Muscle of leg (tissue), 11 donors: ENCODE data around the gene ASAP2. TPM values are rescaled to one million over a fixed set of nuclear protein-coding genes. Genes with fewer than 3 reads are reported as not detected.

Source experiments
- DNase-seq: peaks from one replicate; pipeline ENCODE4 v3.0.0; 2013
- H3K27ac ChIP-seq: one replicate; pipeline ENCODE4 v1.5.1; 2013; ENCODE audit warnings: mild to moderate bottlenecking, low read length, control low read depth
- H3K27me3 ChIP-seq: one replicate; pipeline ENCODE4 v1.6.1; 2013; ENCODE audit warnings: low read length; ENCODE audit not compliant: control insufficient read depth, insufficient read depth
- H3K36me3 ChIP-seq: one replicate; pipeline ENCODE4 v1.6.1; 2013; ENCODE audit warnings: low read length; ENCODE audit not compliant: control insufficient read depth, insufficient read depth
- H3K4me1 ChIP-seq: one replicate; pipeline ENCODE4 v1.6.1; 2013; ENCODE audit warnings: low read length; ENCODE audit not compliant: control insufficient read depth, insufficient read depth
- H3K4me3 ChIP-seq: one replicate; pipeline ENCODE4 v1.5.1; 2013; ENCODE audit warnings: low read length, control low read depth
- H3K9me3 ChIP-seq: replicated peaks from 2 replicates; pipeline ENCODE4 v1.6.1; 2013; ENCODE audit warnings: low read depth, low read length; ENCODE audit not compliant: control insufficient read depth
- whole genome bisulfite sequencing: methylation state at CpG from one replicate; pipeline ENCODE4 v1.1.5; 2013; ENCODE audit warnings: missing lambda C conversion rate; ENCODE audit not compliant: insufficient coverage; 5-methylcytosine and 5-hydroxymethylcytosine counted together
- polyA plus RNA-seq, 8 donors: library from polyadenylated mRNA; unstranded; fragments of 120-200 nt; gene quantifications; one replicate each; pipeline versions ENCODE4 v1.2.1 to v1.2.3, GENCODE V29; 2013; ENCODE audit warnings: inconsistent platforms in 1 of 8, low replicate concordance in 1 of 8; ENCODE audit not compliant: insufficient read length in 8 of 8, insufficient read depth in 1 of 8
- total RNA-seq: library from RNA; stranded (reverse); fragments of 120-200 nt; gene quantifications from one replicate; pipeline ENCODE4 v1.2.4, GENCODE V29; 2013

The ASAP2 gene
- total and polyA plus RNA-seq, 9 donors: 12.1 to 30.8 (median 19.4) TPM

DNA sequence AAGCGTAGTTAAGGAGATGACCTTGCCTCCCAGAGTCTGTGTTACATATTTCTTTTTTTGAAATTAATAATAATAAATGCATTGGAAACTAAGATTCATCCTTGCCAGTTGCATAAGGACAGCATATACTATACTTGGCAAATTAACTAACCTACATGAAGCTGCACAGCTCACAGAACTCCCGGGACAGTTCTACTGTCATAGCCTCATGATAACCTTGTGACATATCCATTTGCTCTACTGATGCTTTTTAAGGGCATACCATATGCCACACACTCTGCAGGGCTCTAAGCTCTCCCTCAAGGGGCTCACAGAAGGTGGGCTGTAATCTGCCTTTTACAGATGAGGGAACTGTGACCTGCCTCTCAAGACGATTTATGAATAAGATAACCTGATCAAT lies 212.9 kb downstream of the ASAP2 start:
- WGBS: 79% methylated on average over 2 of the region's 3 CpGs
- Histone ChIP-seq H3K36me3 (peaks cover 13% of the 10 kb centered on the region), H3K4me3 (no peak overlapping the region), H3K27me3 (no peaks in the 10 kb centered on the region), H3K9me3 (no peaks in the 10 kb centered on the region), H3K27ac (no peak overlapping the region), H3K4me1 (peaks cover 20% of the 10 kb centered on the region)
- no peak for DNase-seq

DNA sequence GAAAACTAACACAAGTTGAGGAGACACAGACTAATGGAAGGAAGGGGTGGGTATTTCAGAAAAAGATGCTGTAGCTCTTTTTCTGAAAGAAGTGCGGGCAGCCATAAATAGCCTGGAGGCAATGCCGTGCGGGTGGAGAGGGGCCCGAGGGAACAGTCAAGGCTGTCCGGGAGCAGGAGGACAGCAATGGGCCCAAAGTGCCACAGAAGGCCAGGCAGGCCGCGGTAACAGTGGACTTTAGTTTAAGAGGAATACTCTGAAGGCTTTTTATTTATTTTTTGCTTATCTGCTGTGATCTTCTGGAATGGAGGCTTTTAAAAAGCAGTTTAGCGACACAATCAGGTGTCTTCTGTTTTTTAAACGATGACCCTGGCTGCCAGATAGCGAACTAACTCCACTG lies 213.9 kb downstream of the ASAP2 start:
- no peak overlapping the region for H3K27ac ChIP-seq
- H3K4me3 ChIP-seq: no peak overlapping the region
- WGBS: 79% methylated on average over 10 of the region's 10 CpGs
- no peak for DNase-seq
- H3K4me1 ChIP-seq: peaks cover 27% of the 10 kb centered on the region
- H3K9me3 ChIP-seq: no peaks in the 10 kb centered on the region
- H3K36me3 ChIP-seq: peaks cover 10% of the 10 kb centered on the region
- no peaks in the 10 kb centered on the region for H3K27me3 ChIP-seq

DNA sequence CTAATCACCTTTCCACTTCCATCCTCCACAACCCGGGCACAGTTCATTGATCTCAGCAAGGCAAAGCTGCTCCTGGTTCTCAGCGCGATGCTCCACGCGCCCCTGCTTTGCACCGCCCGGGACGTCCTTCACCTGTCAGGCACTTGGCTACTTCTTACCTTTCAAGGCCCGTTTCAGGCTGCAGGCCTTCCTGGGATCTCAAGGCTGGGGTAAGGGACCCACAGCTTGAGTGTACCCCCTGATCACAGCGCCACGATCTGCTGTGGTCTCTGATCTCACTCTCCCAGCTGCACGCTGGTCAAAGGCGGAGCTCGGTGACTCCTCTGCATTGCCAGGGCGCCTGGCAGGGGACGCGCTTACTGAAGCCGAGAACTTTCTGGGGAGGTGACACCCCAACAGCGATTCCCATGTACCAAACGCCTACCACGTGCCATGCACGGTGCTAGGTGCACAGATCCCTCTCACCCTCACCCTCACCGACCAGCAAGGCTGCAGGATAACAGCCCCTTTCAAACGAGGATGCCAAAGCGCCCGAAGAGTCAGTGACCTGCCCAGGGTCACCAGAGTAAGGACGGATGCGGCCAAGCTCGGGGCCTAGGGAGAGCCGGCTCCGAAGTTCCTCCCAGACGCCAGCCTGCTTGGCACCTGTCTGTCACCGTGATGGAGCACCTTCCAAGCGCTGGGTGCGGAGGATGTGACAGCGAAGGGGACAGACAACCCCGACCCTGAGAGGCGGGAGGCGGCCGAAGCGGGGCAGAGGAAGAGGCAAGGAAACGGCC lies 215.9 kb downstream of the ASAP2 start:
- Histone ChIP-seq H3K27me3 (no peaks in the 10 kb centered on the region), H3K4me3 (peak overlapping the region; percentile 98), H3K27ac (peak overlapping the region; percentile 71), H3K4me1 (peaks cover 27% of the 10 kb centered on the region), H3K36me3 (peaks cover 5% of the 10 kb centered on the region), H3K9me3 (no peaks in the 10 kb centered on the region)
- 3% methylated on average over 41 of the region's 42 CpGs for WGBS
- DNase-seq: peak; percentile 45

DNA sequence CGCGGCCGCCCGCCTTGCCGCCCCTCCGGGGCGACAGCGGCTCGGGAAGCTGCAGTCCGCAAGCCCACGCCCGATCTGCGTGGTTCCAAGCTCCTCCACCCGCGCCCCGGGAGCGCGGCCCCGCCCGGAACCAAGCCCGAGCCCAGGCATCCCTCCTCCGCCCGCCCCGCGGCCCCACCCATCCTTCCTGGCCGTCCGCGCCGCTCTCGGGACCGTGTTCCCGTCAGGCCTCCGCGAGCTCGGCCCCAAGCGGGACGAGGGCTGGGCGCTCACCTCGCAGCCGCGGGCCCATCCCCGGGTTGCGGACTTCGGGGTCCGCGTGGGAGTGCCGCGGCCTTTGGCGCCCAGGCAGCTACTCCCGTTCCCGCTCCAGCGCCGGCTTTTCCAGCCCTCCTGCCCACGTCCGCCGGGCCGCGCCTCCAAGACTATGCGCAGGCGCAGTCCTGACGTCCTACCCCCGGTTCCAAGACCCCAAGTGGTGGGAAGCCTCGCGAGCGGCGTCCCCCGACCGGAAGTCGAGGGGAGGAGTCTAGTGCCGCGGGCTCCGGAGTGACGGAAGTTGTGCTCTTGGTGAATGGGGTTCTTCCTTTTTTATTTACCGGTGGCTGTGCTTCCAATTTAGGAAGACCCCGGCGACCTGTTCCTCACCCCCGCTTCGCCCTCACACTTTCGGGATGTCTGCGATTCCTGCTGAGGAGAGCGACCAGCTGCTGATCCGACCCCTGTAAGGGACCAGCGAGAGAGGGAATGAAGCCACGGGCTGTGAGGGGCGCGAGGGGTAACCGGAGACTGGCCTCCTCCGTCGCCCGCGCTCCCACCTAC lies 216.7 kb downstream of the ASAP2 start, which contains the start of the genes CPSF3 and ITGB1BP1:
Gene CPSF3, plus strand, starts transcription at position 555 of the 822 bp plus-strand sequence. Its CDS starts 120 bp downstream, at position 675.
Gene ITGB1BP1, minus strand, starts transcription at position 429 of the 822 bp plus-strand sequence. CDS start 4,831 bp downstream, outside the sequence.
- peak within 1 kb of the TSS; percentile 96 for H3K27ac ChIP-seq
- under 1% methylated on average over 72 of the region's 91 CpGs for WGBS
- peak within 1 kb of the TSS; percentile 98 for H3K4me3 ChIP-seq
- no peaks in the 10 kb centered on the region for H3K9me3 ChIP-seq
- peak; percentile 99 for DNase-seq
- no peaks in the 10 kb centered on the region for H3K27me3 ChIP-seq
- peaks cover 5% of the 10 kb centered on the region for H3K36me3 ChIP-seq
- peaks cover 27% of the 10 kb centered on the region for H3K4me1 ChIP-seq

DNA sequence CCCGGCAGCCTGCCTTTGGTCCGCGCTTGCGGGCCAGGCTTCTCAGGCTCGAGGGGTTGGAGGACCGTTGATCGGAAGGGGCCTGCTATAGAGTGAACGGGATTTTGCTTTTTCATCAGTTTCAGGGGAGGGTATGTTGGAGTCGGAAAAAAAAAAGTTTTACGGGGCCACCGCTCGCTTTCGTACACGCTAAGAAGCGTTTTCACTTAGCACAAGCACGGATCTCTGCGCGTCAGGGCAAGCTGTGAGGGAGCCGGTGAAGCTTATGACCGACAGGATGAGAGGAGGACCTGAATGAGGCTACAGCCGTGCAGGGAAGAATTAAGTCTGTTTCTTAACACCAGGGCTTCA lies 217.3 kb downstream of the ASAP2 start:
- Histone ChIP-seq H3K36me3 (peaks cover 6% of the 10 kb centered on the region), H3K4me1 (peaks cover 27% of the 10 kb centered on the region), H3K27ac (peak overlapping the region; percentile 96), H3K4me3 (peak overlapping the region; percentile 98), H3K9me3 (no peaks in the 10 kb centered on the region), H3K27me3 (no peaks in the 10 kb centered on the region)
- WGBS: 0% methylated on average over 16 of the region's 21 CpGs
- peak; percentile 33 for DNase-seq

DNA sequence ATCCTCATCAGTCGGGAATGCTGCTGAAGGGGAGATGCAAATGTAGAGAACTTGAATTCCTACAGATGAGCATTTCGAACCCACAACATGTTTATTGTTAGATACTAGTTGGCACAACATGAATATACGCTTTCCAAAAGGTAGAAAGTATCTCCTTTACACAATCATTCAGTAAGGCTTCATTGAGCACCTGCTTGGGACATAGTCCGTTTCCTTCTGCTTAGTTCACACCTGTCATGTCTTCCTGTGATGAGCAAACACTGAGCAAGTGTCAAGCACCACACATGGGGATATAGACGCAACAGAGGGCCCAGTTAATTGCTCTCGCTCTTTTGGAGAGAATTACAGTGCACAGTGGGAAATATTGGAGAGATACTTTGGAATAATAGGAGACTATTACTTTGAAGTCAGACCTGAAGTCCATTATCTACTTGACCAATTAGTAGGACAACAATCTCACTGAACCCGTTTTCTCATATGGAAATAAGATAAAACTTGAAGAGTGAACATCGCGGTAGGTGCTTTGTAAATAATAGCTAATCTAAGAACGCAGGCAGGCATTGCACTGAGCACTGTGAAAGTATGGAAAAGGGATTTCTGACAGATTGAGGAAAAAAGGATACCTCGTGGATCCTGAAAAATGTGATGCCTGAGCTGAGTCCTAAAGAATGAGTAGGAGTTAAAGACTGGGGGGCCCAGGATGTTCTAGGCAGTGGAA lies 218.0 kb downstream of the ASAP2 start:
- 77% methylated on average over 5 of the region's 11 CpGs for WGBS
- Histone ChIP-seq H3K4me1 (peaks cover 27% of the 10 kb centered on the region), H3K9me3 (no peaks in the 10 kb centered on the region)

DNA sequence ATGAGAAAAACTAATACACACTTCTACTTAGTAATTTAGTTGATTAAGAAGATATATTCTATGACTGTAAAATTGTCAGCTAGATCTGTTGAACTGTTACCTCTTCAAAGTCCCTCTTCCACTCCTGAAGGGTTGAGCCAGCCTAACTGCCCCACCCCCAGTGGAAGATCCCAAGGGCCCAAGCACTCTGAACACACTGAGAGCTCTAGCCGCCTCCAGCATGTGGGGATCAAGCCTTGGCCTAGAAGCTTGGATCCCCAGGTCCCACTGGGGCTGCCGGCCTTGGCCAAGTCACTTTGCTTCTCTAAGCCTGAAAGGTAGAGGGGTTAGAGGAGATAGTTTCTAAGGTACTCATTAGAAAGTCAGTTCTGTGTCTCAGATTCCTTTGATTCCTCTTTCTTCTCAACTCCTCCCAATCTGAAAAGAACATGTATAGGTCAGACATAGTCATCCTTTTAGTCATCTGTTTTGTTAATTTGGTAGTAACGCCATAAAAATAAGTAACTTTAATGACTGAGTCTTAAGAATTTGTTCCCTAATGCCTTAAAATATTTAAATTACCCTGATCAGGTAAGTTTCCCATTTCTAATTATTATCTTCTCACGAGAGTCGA lies 222.5 kb downstream of the ASAP2 start:
- no peaks in the 10 kb centered on the region for H3K9me3 ChIP-seq
- H3K27ac ChIP-seq: no peak overlapping the region
- H3K36me3 ChIP-seq: peaks cover 32% of the 10 kb centered on the region
- no CpG with 5 or more reads among the region's 5 CpGs for WGBS
- no peak for DNase-seq
- H3K27me3 ChIP-seq: no peaks in the 10 kb centered on the region
- H3K4me1 ChIP-seq: peaks cover 11% of the 10 kb centered on the region
- no peak overlapping the region for H3K4me3 ChIP-seq

More for the DNA sequence above, 218.0 kb downstream of the ASAP2 start:
- no peak for DNase-seq
- H3K36me3 ChIP-seq: peaks cover 8% of the 10 kb centered on the region
- peak overlapping the region; percentile 96 for H3K27ac ChIP-seq
- peak overlapping the region; percentile 98 for H3K4me3 ChIP-seq
- H3K27me3 ChIP-seq: no peaks in the 10 kb centered on the region

DNA sequence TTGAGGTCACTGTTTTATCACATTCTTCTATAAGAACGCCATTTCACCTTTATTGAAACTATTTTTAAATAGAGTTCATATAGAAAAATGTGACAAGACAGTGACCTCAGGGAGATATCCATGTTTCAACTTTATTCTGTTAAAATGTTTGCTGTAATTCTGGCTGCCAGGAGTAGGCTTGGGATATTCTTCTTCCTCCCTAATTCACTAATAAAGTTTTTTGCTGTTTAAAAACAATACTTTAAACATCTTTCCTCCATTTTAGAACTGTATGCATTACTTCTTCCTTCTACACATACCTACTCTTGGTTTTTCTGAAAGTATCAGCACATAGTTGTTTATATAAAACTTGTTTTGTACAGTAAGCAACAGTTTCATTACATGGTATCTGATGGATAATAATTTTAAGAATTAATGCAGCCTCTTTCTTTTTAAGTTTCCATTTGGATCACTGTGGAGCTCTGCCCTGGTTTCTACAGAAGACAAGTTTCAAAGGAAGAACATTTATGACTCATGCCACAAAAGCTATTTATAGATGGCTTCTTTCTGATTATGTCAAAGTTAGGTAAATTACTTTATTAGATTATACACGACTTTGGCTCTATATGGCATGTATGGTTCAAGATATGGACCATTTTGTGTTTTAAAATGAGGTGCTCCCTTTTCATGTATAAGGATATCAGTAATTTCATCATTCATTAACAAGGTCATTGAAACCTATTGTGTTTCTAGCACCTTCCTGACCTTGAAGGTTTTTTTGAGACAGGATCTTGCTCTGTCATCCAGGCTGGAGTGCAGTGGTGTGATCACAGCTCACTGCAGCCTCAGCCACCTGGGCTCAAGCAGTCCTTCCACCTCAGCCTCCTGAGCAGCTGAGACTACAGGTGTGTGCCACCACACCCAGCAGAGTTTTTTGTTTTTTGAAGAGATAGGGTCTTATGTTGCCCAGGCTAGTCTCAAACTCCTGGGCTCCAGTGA lies 224.0 kb downstream of the ASAP2 start:
- Histone ChIP-seq H3K27ac (no peak overlapping the region), H3K4me1 (no peaks in the 10 kb centered on the region), H3K36me3 (peaks cover 40% of the 10 kb centered on the region), H3K27me3 (no peaks in the 10 kb centered on the region), H3K4me3 (no peak overlapping the region), H3K9me3 (no peaks in the 10 kb centered on the region)
- WGBS: no CpG with 5 or more reads among the region's 2 CpGs
- DNase-seq: no peak

DNA sequence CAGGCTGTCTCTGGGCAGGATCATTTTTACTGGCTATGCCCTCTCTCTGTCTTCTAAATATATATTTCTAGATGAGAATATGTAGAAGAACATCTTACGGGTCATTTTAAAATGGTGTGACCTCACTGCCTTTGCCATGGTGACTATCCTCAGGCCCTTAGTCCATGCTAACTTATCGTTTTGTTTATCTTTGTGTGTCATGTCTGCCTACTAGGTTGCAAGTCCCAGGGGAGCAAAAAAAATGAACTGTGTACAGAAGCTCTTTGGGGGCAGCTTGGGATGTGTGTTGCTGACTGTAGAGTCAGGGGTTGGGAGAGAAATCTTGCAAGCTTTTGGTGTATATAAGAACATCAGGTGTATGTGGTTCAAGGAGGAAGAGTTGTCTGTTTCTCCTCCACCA lies 227.9 kb downstream of the ASAP2 start:
- no peak overlapping the region for H3K4me3 ChIP-seq
- H3K9me3 ChIP-seq: peaks cover 4% of the 10 kb centered on the region
- WGBS: 75% methylated on average over 1 of the region's 2 CpGs
- H3K4me1 ChIP-seq: no peaks in the 10 kb centered on the region
- H3K36me3 ChIP-seq: peaks cover 54% of the 10 kb centered on the region
- no peak overlapping the region for H3K27ac ChIP-seq
- DNase-seq: no peak
- H3K27me3 ChIP-seq: no peaks in the 10 kb centered on the region
